Fibroblast of lung (primary cell): ENCODE measurements around the gene GIT2. TPM values are rescaled to one million over a fixed set of nuclear protein-coding genes. Genes with fewer than 3 reads are reported as not detected.

ENCODE experiments used
- DNase-seq, 2 donors: peaks; one replicate each; pipeline versions ENCODE4 v3.0.0 to v3.0.0-alpha.2; 2010; ENCODE audit warnings: low read depth in 2 of 2
- H2AFZ ChIP-seq: 2 replicates; pipeline ENCODE4 v1.5.1; 2012; ENCODE audit warnings: low read length, control low read depth, inconsistent platforms
- H3K27ac ChIP-seq: 2 replicates; pipeline ENCODE4 v1.5.1; 2011; ENCODE audit warnings: low read length, control low read depth; ENCODE audit not compliant: insufficient read depth
- H3K27me3 ChIP-seq: 2 replicates; pipeline ENCODE4 v1.5.1; 2011; ENCODE audit warnings: mild to moderate bottlenecking, low read length; ENCODE audit not compliant: control insufficient read depth, insufficient read depth
- H3K36me3 ChIP-seq: 2 replicates; pipeline ENCODE4 v1.5.1; 2011; ENCODE audit warnings: low read length; ENCODE audit not compliant: control insufficient read depth, insufficient read depth
- H3K4me1 ChIP-seq: 2 replicates; pipeline ENCODE4 v1.5.1; 2011; ENCODE audit warnings: low read length; ENCODE audit not compliant: control insufficient read depth, insufficient read depth; ENCODE audit errors: extremely low read depth
- H3K4me2 ChIP-seq: 2 replicates; pipeline ENCODE4 v1.5.1; 2011; ENCODE audit warnings: low read length, control low read depth; ENCODE audit not compliant: insufficient read depth; ENCODE audit errors: extremely low read depth
- H3K4me3 ChIP-seq, 4 experiments: fragments of 200-600 bp in 1 of 4; sonication (generic) in 1 of 4; replicated peaks in 1 of 4; 2 replicates each; pipeline ENCODE4 v1.5.1; 2011 to 2016; ENCODE audit warnings: low read length in 4 of 4, low read depth in 3 of 4, mild to moderate bottlenecking in 3 of 4, control low read depth in 2 of 4, inconsistent platforms in 1 of 4, mixed read lengths in 1 of 4; ENCODE audit not compliant: insufficient read depth in 1 of 4; ENCODE audit errors: control extremely low read depth in 1 of 4
- H3K79me2 ChIP-seq: 2 replicates; pipeline ENCODE4 v1.5.1; 2012; ENCODE audit warnings: mild to moderate bottlenecking, low read length, inconsistent platforms; ENCODE audit not compliant: control insufficient read depth, insufficient read depth
- H3K9ac ChIP-seq: 2 replicates; pipeline ENCODE4 v1.5.1; 2011; ENCODE audit warnings: mild to moderate bottlenecking, low read length, control low read depth; ENCODE audit not compliant: insufficient read depth
- H3K9me3 ChIP-seq: 2 replicates; pipeline ENCODE4 v1.5.1; 2012; ENCODE audit warnings: low read depth, low read length; ENCODE audit not compliant: control insufficient read depth, insufficient read depth
- H4K20me1 ChIP-seq: 2 replicates; pipeline ENCODE4 v1.5.1; 2011; ENCODE audit warnings: low read length; ENCODE audit not compliant: control insufficient read depth, insufficient read depth; ENCODE audit errors: extremely low read depth
- EZH2 ChIP-seq: IDR thresholded peaks from 2 replicates; pipeline ENCODE4 v1.5.1; 2012; ENCODE audit warnings: low read length, control low read depth, mild to moderate bottlenecking; ENCODE audit errors: missing control alignments
- polyA plus RNA-seq, 2 donors: library from polyadenylated mRNA; depleted of rRNA in 1 of 2; stranded (reverse) in 1 of 2; unstranded in 1 of 2; fragments of >200 nt; gene quantifications; 2 replicates each; pipeline ENCODE4 v1.2.1, GENCODE V29; 2011 to 2012; ENCODE audit warnings: missing spikeins in 1 of 2
- total RNA-seq: library from RNA; depleted of rRNA; stranded (reverse); fragments of >200 nt; gene quantifications from 2 replicates; pipeline ENCODE4 v1.2.1, GENCODE V29; 2014
- TF ChIP-seq, protein P1 (sequence below), 2 donors: IDR thresholded peaks in 1 of 2; conservative IDR thresholded peaks in 1 of 2; 1 replicate in 1 of 2; 2 replicates in 1 of 2; pipeline ENCODE4 v1.5.1; 2011 to 2012; ENCODE audit warnings: low read length in 2 of 2, control low read depth in 1 of 2, inconsistent platforms in 1 of 2, low read depth in 1 of 2, mild to moderate bottlenecking in 1 of 2

The GIT2 gene
- total and polyA plus RNA-seq, 2 donors (not counting 1 experiment from before 2014, with no cell fraction given), result 47.9 to 53.5 TPM

DNA sequence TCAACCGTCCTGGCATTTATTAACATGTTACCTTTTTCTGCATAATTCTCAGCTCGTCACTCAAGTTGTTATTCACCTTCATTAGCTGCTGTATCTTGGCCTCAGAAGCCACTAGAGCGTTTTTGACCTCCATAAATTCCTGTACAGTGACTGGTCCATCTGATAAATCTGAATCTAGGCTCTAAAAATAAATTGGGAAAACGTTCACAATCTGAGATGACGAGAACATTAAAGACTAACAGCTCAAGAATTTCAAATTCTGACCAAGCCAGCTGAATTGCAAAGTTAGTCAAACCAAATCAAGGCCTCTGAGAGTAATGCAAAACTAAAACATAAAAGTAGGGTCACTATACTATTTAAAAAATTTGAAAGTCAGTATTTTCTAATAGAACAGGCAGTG, 45.0 kb downstream of the GIT2 start:
- Histone ChIP-seq H3K79me2 (no peaks in the 10 kb centered on the region), H4K20me1 (no peaks in the 10 kb centered on the region), H3K36me3 (peaks cover 14% of the 10 kb centered on the region), H3K4me2 (peak overlapping the region; percentile 77), H3K4me3 (no peak overlapping the region), H3K4me1 (peaks cover 58% of the 10 kb centered on the region), H3K9me3 (no peaks in the 10 kb centered on the region), H3K27ac (peak overlapping the region; percentile 89), H2AFZ (no peak overlapping the region), H3K27me3 (no peaks in the 10 kb centered on the region), H3K9ac (no peak overlapping the region)
- DNase-seq, result peak; percentile 88 to 96
- TF ChIP-seq EZH2, result no peak
- TF ChIP-seq, protein P1, sequence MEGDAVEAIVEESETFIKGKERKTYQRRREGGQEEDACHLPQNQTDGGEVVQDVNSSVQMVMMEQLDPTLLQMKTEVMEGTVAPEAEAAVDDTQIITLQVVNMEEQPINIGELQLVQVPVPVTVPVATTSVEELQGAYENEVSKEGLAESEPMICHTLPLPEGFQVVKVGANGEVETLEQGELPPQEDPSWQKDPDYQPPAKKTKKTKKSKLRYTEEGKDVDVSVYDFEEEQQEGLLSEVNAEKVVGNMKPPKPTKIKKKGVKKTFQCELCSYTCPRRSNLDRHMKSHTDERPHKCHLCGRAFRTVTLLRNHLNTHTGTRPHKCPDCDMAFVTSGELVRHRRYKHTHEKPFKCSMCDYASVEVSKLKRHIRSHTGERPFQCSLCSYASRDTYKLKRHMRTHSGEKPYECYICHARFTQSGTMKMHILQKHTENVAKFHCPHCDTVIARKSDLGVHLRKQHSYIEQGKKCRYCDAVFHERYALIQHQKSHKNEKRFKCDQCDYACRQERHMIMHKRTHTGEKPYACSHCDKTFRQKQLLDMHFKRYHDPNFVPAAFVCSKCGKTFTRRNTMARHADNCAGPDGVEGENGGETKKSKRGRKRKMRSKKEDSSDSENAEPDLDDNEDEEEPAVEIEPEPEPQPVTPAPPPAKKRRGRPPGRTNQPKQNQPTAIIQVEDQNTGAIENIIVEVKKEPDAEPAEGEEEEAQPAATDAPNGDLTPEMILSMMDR (conservative IDR thresholded peaks at IDR 0.05 in 1 of 2, IDR thresholded peaks at IDR 0.05 in 1 of 2; ENCODE audit: low read depth in 1 of 2, low read length in 2 of 2), result no peak

GRCh38 chr12:109950625-109951024, 45.5 kb downstream of the GIT2 start:
- peaks cover 14% of the 10 kb centered on the region for H3K36me3 ChIP-seq
- no peak for TF ChIP-seq EZH2
- TF ChIP-seq, protein P1 (conservative IDR thresholded peaks at IDR 0.05 in 1 of 2, IDR thresholded peaks at IDR 0.05 in 1 of 2; ENCODE audit: low read depth in 1 of 2, low read length in 2 of 2), result no peak
- peaks cover 58% of the 10 kb centered on the region for H3K4me1 ChIP-seq
- no peak overlapping the region for H2AFZ ChIP-seq
- peak overlapping the region; percentile 89 for H3K27ac ChIP-seq
- no peaks in the 10 kb centered on the region for H3K9me3 ChIP-seq
- H3K27me3 ChIP-seq, result no peaks in the 10 kb centered on the region
- no peaks in the 10 kb centered on the region for H3K79me2 ChIP-seq
- no peak for DNase-seq
- H3K4me3 ChIP-seq, result no peak overlapping the region
- peak overlapping the region; percentile 53 for H3K4me2 ChIP-seq
- H4K20me1 ChIP-seq, result no peaks in the 10 kb centered on the region
- no peak overlapping the region for H3K9ac ChIP-seq

DNA sequence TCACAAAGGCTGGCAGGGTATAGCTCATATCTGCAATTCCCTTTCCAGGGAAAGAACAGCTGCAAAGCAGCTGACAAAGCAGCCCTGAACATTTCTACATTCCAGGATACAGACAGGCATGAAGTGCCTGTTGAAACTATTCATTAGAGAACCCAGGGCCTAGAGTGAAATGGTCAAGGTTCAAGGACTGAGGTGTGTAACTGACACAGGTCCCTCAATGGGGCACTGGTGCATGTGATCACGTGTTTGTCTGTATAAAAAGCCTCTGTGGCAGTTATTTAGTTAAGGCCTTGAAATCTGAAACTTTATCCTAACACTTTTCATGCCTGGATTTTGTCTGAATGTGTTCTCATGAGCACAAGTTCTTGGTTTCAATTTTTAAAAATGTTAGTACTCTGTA, 47.1 kb downstream of the GIT2 start:
- H3K4me2 ChIP-seq, result peak overlapping the region; percentile 63
- TF ChIP-seq EZH2, result no peak
- TF ChIP-seq, protein P1 (conservative IDR thresholded peaks at IDR 0.05 in 1 of 2, IDR thresholded peaks at IDR 0.05 in 1 of 2; ENCODE audit: low read depth in 1 of 2, low read length in 2 of 2), result no peak

More for the DNA sequence above, 47.1 kb downstream of the GIT2 start:
- peaks cover 14% of the 10 kb centered on the region for H3K36me3 ChIP-seq
- no peak overlapping the region for H3K4me3 ChIP-seq
- peaks cover 61% of the 10 kb centered on the region for H3K4me1 ChIP-seq
- H4K20me1 ChIP-seq, result no peaks in the 10 kb centered on the region
- H3K9ac ChIP-seq, result no peak overlapping the region
- H2AFZ ChIP-seq, result no peak overlapping the region
- peak; percentile 75 to 86 for DNase-seq
- no peaks in the 10 kb centered on the region for H3K9me3 ChIP-seq
- H3K27ac ChIP-seq, result peak overlapping the region; percentile 76
- no peaks in the 10 kb centered on the region for H3K27me3 ChIP-seq
- H3K79me2 ChIP-seq, result no peaks in the 10 kb centered on the region
